Left lung (tissue), 10 donors: ENCODE measurements around the gene CADM3. TPM values are rescaled to one million over a fixed set of nuclear protein-coding genes. Genes with fewer than 3 reads are reported as not detected.

Source experiments
- ATAC-seq: fragments of 200-7000 bp; cut with Tn5 transposase; one replicate; pipeline ENCODE4 v1.9.1; 2020; ENCODE audit warnings: moderate library complexity
- DNase-seq, 4 donors: peaks; one replicate each; pipeline ENCODE4 v3.0.0-alpha.2; 2013 to 2020
- H3K27ac ChIP-seq, 2 donors: fragments of 200-600 bp; sonication (generic) in 1 of 2; one replicate each; pipeline versions ENCODE4 v1.5.0 to v1.8.0; 2020 to 2021
- H3K27me3 ChIP-seq, 2 donors: fragments of 200-600 bp; sonication (generic) in 1 of 2; one replicate each; pipeline versions ENCODE4 v1.5.0 to v1.8.0; 2020 to 2021
- H3K36me3 ChIP-seq, 2 donors: fragments of 200-600 bp; sonication (generic) in 1 of 2; one replicate each; pipeline versions ENCODE4 v1.5.0 to v1.8.0; 2020 to 2021
- H3K4me1 ChIP-seq, 2 donors: fragments of 200-600 bp; one replicate each; pipeline ENCODE4 v1.8.0; 2021
- H3K4me3 ChIP-seq, 2 donors: fragments of 200-600 bp; sonication (generic) in 1 of 2; one replicate each; pipeline versions ENCODE4 v1.5.0 to v1.8.0; 2020 to 2021; ENCODE audit warnings: mild to moderate bottlenecking in 1 of 2
- H3K9me3 ChIP-seq, 2 donors: fragments of 200-600 bp; sonication (generic) in 1 of 2; one replicate each; pipeline versions ENCODE4 v1.5.0 to v1.8.0; 2020 to 2021
- CTCF ChIP-seq, 2 donors: fragments of 200-600 bp; sonication (generic) in 1 of 2; IDR thresholded peaks; one replicate each; pipeline versions ENCODE4 v1.5.0 to v1.8.0; 2021; ENCODE audit warnings: antibody characterized with exemption in 2 of 2
- intact Hi-C, 2 donors: fragments of 100-400 bp; cut with DNase I; formaldehyde crosslinking; loops; one replicate each; pipeline versions ENCODE4 v1.11.2 to v1.14.2; 2022
- polyA plus RNA-seq, 6 donors: library from polyadenylated mRNA; unstranded; fragments of 120-200 nt; gene quantifications; one replicate each; pipeline ENCODE4 v1.2.1, GENCODE V29; 2013; ENCODE audit not compliant: insufficient read length in 6 of 6
- total RNA-seq, 2 donors: library from RNA; stranded (reverse); fragmentation: NEBNext Ultra II Directional; extraction: Animal tissue kit (Norgen Biotek cat#: 25700); gene quantifications; one replicate each; pipeline ENCODE4 v1.2.1, GENCODE V29; 2021
- donor health status: DM: no; HTN: yes; CAD: no.
- donor health status: DM: no; HTN: no; CAD: no.

CADM3 gene
- total and polyA plus RNA-seq, 8 donors: 1.1 to 6.2 (median 1.6) TPM

GRCh38 chr1:159228554-159228953, 57.1 kb downstream of the CADM3 start:
- H3K36me3 ChIP-seq: no peaks in the 10 kb centered on the region
- DNase-seq (no peak), ATAC-seq (no peak)
- no peak overlapping the region for H3K4me3 ChIP-seq
- H3K27me3 ChIP-seq: no peaks in the 10 kb centered on the region
- no peak for TF ChIP-seq CTCF (IDR thresholded peaks at IDR 0.05)
- no peaks in the 10 kb centered on the region for H3K4me1 ChIP-seq
- intact Hi-C loops: no loop called here
- no peaks in the 10 kb centered on the region for H3K9me3 ChIP-seq
- H3K27ac ChIP-seq: no peak overlapping the region

GRCh38 chr1:159229260-159229885, 58.0 kb downstream of the CADM3 start:
- H3K27me3 ChIP-seq: no peaks in the 10 kb centered on the region
- H3K4me3 ChIP-seq: no peak overlapping the region
- ATAC-seq (no peak), DNase-seq (no peak)
- no peaks in the 10 kb centered on the region for H3K36me3 ChIP-seq
- intact Hi-C loops: no loop called here
- H3K27ac ChIP-seq: no peak overlapping the region
- no peaks in the 10 kb centered on the region for H3K9me3 ChIP-seq
- no peaks in the 10 kb centered on the region for H3K4me1 ChIP-seq
- no peak for TF ChIP-seq CTCF (IDR thresholded peaks at IDR 0.05)

GRCh38 chr1:159229896-159230295, 58.5 kb downstream of the CADM3 start:
- Histone ChIP-seq H3K9me3 (no peaks in the 10 kb centered on the region), H3K36me3 (no peaks in the 10 kb centered on the region), H3K4me1 (no peaks in the 10 kb centered on the region), H3K27me3 (no peaks in the 10 kb centered on the region), H3K4me3 (no peak overlapping the region), H3K27ac (no peak overlapping the region)
- ATAC-seq (no peak), DNase-seq (no peak)
- no peak for TF ChIP-seq CTCF (IDR thresholded peaks at IDR 0.05)
- intact Hi-C loops: no loop called here

GRCh38 chr1:159239551-159240220, 68.3 kb downstream of the CADM3 start:
- ATAC-seq (no peak), DNase-seq (no peak)
- Histone ChIP-seq H3K4me1 (no peaks in the 10 kb centered on the region), H3K4me3 (no peak overlapping the region), H3K27me3 (no peaks in the 10 kb centered on the region), H3K9me3 (peaks cover 0 to 3% of the 10 kb centered on the region in 2 donors), H3K36me3 (no peaks in the 10 kb centered on the region), H3K27ac (no peak overlapping the region)
- intact Hi-C loops: no loop called here
- TF ChIP-seq CTCF (IDR thresholded peaks at IDR 0.05): no peak

GRCh38 chr1:159247266-159247665, 75.9 kb downstream of the CADM3 start:
- Histone ChIP-seq H3K27ac (no peak overlapping the region), H3K4me3 (no peak overlapping the region), H3K27me3 (no peaks in the 10 kb centered on the region), H3K4me1 (no peaks in the 10 kb centered on the region), H3K9me3 (peaks cover 0 to 11% of the 10 kb centered on the region in 2 donors), H3K36me3 (no peaks in the 10 kb centered on the region)
- intact Hi-C loops: no loop called here
- DNase-seq (no peak), ATAC-seq (no peak)
- TF ChIP-seq CTCF (IDR thresholded peaks at IDR 0.05): no peak
